ENCODE results near the gene KDM6A.
"Not testable (repeated sequence)": the region's sequence is repeated elsewhere in the genome, so short reads cannot be mapped to it uniquely, and the experiment has no call there.

KDM6A gene

DNA sequence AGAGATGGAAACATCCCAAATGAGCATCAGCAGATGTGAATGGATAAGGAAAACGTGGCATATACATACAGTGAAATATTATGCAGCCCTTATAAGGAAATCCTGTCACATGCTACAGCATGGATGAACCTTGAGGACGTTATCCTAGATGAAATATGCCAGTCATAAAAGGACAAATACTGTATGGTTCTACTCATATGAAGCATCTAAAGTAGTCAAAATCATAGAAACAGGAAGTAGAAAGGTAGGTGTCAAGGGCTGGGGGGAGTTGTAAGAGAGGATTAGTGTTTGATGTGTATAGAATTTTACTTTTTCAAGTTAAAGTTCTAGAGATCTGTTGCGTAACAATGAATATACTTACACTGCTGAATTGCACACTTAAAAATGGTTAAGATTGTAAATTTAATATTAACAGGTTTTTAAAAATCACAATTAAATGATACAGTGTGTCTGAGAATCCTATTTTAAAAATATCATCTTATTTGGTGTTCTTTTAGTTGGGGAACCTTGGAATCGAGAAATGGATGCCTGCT, 58.5 kb downstream of the KDM6A start:
- DNase-seq = no peak

DNA sequence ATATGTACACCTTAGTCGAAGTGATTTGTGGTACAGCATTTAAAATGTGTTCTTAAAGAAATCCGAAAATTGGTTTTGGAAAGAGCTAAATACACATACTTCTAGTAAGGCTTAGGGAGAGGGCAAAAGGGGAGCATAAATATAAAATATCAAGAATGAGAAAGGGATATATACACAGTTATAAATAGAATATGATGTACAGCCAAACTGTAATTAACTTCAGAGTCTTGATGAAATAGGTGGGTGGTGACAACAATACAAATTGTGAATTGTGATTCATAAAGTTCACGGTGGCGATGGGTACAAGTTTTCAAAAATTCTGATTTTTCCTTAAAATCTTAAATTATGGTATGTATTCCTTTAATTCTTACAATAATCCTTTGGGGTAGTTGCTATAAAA, 62.2 kb downstream of the KDM6A start:
- no peak for DNase-seq

DNA sequence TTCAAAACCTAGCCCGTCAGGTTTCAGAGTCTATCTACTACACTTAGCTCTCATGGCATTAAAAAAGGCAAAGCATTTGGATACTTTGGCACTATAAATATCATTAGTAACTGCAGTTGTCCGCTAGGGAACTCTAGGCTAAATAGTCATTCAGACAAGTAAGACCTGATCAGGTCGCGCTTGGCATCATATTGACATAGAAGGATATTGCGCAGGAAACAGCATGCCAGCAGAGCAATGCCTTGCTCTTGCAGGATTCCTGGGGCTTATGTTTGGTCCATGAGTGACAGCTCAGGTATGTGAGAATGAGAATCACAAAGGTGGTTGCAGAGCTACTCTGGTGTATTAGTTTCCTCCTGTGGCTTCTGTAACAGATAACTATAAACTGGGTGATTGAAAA, 62.7 kb downstream of the KDM6A start:
- no peak for DNase-seq

DNA sequence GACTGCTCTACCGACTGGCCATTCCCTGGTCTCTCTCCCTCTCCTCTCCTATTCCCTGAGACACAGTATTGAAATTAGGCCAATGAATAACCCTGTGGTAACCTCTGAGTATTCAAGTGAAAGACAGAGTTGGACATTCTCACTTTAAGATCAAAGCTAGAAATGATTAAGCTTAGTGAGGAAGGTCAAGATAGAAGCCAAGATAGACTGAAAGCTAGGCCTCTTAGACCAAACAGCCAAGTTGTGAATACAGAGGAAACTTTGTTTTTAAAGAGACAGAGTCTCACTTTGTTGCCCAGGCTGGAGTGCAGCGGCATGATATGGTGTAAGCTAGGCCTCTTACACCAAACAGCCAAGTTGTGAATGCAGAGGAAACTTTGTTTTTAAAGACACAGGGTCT, 64.6 kb downstream of the KDM6A start:
- DNase-seq = no peak

DNA sequence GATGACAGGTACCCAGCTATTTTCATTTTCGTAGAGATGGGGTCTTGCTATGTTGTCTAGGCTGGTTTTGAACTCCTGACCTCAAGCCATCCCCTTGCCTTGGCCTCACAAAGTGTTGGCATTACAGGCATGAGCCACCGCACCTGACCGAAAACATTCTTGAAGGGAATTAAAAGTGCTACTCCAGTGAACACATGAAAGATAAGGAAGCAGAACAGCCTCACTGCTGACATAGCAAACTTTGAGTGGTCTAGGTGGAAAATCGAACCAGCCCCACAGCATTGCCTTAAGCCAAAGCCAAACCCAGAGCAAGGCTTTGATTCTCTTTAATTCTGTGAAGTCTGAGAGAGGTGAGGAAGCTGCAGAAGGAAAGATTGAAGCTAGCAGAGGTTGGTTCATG, 65.1 kb downstream of the KDM6A start:
- no peak for DNase-seq

DNA sequence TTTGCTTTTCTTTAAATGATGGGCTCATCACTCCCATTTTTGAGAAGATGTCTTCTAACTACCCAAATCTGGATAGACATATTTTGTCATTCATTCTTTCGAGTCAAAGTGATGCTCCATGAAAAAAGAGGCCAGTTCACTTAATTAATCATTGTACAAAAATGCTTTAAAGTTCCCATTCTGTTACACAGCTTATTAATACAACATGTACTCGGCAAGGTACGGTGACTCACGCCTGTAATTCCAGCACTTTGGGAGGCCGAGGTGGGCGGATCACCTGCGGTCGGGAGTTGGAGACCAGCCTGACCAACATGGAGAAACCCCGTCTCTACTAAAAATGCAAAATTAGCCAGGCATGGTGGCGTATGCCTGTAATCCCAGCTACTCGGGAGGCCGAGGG, 67.6 kb downstream of the KDM6A start:
- DNase-seq = not testable (repeated sequence)

DNA sequence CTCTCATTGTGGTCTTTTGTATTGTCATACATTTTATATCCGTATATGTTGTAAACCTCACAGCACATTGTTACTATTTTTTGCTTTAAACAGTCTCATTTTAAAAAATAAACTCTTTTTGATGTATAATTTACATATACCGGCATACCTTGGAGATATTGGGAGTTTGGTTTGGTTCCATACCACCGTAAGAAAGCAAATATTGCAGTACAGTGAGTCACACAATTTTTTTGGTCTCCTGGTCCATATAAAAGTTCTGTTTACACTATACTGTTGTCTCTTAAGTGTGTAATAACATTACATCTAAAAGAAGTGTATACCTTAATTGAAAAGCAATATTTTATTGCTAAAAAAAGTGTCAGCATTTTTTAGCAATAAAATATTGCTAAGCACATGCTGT, 70.0 kb downstream of the KDM6A start:
- DNase-seq = no peak

DNA sequence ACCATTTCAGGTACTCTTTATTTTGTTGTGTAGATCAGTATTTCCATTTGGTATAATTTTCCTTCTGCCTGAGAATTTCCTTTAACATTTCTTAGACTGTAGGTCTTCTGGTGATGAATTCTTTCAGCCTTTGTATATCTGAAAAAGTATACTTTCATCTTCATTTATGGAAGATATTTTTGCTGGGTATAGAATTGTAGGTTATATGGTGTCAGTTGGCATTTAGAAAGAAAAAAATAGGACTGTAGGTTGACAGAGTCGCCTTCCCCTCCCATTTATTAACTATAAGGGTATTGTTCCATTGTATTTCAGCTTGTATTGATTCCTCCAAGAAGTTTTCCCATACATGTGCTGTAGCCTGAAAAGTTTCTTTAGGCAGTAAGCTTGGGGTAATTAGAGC, 71.9 kb downstream of the KDM6A start:
- DNase-seq = no peak

DNA sequence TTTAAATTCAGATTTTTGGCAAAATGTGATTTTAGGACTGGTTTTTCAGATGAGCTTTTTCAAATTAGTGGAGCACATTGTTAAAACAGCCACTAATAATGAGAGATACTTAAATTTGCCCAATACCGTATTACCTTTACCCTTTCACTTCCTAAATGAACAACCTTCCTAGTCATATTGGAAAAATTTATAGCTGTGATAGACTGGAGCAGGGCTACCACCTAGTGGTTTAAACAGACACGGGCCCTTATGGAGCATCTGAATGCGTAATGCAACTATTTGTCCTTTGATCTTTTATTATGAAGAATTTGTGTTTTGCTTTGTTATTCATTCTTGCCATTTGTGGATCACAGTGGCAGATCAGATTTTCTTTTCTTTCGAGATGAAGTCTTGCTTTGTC, 72.7 kb downstream of the KDM6A start:
- DNase-seq = no peak

DNA sequence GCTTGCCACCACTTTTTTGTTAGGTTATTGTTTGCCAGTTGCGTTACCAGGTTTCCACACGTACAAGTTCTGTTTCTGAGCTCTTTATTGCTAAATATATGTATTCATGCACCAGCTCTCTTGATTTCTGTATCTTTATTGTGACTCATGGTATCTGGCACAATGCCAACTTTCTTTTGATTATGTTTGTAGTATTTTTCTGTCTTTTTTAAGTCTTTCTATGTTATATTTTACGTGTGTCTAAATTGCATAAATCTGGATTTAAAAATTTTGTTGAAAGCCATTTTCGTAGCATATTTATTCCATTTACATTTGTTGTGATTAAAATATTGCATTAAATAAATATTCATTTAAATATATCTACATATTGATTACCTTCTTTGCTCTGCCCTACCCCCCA, 73.8 kb downstream of the KDM6A start:
- no peak for DNase-seq

DNA sequence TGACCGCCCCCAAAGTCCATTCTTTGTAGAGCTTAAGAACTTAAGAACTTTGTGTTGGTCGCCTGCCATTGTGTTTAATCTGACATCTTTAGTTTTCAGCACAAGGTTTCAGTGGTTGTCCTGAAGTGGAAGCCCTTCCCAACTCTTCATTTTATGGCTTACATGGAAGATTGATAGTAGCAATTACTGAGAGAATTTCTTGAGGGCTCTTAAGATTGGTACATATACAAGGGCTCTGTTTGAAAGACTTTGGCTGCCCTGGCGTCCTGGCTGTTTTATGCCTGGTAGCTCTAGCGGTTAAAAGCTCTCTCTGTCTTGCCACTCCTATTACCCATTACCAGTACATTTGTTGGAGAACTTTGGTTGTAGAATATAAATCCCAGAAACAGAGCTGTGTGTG, 75.0 kb downstream of the KDM6A start:
- DNase-seq = no peak

DNA sequence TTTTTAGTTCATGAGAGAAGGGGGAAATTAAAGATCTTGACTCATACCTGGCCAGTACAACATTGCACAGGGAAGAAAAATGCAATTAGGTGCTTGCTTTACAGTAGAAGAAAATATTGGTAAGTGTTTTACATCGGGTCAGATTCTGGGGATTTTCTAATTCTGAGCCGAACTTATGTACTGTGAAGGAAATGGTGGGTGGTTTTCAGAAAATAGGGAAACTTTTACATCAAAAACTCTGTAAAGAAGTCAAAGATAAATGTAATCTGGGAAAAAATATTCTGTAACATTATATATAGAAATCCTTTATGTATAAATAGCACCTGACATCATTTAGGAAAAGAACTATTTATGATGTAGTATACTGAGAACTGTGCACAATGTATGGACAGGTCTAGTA, 75.4 kb downstream of the KDM6A start:
- DNase-seq = no peak

DNA sequence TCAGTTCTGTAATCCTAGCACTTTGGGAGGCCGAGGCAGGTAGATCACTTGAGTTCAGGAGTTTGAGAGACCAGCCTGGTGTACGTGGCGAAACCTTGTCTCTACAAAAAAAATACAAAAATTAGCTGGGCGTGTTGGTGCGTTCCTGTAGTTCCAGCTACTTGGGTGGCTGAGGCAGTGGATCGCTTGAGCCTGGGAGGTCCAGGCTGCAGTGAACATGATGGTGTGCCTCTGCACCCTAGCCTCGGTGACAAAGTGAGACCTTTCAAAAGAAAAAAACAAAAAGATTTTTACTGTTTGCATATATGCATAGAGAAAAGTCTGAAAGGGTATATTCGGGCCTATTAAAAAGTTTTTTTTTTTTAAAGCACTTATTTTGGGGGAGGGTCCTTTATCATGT, 76.1 kb downstream of the KDM6A start:
- no peak for DNase-seq

DNA sequence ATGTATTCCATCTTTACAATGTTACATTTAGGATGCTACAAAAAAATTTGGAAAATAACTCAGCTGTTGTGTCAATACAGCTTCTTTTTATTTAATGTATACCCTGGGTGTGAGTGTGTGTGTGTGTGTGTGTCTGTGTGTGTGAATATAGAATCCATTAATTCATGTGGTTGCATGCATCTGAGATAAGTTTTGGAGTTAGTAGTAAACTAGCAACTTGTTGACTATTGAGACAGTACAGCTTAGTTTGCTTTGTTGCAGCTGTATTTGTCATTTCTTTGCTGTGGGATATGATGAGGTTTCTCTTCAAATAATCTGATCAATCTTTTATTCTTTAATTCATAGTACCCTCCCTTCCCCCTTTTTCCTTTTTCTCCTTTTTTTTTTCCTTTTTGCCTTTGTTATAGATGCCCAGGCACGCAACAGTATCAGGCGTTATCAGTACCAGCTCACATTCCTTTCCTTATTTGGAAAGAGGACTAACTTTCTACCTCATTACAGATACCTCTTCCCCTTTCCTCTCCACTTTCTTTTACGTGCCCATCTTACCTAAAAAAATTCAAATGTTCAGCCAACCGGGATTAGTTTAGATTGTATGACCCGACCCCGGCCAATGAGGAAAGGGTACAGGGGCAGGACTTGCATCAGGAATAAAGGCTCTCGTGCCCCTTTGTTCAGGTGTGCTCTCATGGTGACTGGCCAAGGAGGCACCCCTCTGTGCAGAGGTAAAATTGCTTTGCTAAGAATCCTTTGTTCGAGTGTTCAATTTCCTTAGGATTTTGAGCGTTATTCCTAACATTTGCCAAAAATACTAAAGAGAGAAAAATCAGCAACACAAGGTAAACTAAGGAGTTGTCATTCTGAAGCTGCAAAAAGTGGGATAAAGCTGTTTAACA, 77.7 kb downstream of the KDM6A start:
- DNase-seq = not testable (repeated sequence)

DNA sequence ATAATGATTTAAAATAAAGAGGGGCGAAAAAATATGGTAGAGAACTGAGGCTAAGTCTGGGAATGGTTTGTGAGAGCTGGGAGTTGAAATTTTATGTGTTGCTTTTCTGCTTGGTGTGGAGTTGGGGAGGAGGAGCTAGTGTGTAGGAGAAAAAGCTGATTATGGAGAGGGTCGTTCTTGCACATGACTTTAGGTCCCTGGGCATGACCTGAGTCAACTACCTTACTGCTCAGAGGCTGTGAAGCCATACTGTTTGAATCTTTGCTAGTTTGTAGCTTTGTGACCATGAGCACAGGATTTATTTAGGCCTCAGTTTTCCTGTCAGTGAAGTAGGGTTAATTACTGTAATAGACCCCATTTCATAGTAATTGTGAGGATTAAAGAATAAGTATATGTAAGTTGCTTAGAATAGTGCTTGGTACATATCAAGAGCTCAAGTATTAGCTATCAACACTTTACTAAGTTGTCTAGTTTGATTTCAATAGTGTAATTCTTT, 78.6 kb downstream of the KDM6A start:
- DNase-seq = no peak

DNA sequence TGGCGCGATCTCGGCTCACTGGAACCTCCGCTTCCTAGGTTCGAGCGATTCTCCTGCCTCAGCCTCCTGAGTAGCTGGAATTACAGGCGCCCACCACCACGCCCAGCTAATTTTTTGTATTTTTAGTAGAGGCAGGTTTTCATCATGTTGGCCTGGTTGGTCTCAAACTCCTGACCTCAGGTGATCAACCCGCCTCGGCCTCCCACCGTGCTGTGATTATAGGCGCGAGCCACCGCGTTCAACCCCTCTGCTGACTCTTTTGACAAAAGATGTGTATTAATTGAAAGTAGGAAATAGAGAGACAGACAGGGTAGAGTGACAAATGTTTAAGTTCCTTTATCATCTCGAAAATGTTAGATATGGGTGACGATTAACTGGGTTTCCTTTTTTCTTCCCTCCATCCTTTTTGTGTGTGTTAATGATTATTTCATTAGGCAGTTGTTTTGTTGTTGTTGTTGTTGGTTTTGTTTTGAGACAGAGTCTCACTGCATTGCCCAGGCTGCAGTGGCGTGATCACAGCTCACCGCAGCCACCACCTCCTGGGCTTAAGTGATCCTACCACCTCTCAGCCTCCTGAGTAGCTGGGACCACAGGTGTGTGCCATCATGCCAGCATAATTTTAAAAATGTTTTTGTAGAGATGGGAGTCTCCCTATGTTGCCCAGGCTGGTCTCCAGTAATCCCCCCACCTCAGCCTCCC, 79.5 kb downstream of the KDM6A start:
- no peak for DNase-seq

DNA sequence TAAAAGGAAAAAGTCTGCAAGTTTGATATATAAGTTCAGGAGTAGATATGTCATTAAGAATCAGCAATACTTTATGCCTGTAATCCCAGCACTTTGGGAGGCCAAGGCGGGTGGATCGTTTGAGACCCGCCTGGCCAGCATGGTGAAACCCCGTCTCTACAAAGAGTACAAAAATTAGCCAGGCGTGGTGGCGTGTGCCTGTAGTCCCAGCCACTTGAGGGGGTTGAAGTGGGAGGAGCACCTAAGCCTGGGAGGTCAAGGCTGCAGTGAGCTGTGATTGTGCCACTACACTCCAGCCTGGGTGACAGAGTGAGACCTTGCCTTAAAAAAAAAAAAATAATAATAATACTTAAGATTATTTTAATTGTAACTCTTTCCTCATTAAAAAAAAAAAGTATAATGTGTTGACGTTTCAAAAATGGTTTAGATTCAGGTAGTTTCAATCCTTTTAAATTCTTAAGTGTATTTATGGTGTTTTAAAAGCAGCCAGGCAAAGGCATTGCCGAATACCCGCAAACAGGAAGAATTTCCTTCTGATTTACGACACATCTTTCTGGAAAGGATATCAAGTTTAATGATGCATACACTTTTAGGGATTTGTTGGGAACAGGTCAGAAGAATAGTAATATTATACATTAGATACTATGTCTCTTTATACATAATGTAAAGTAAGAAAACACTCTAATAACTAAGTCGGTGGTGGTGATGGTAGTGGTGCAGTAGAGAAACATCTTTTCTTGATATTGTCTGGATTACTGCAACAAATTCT, 80.9 kb downstream of the KDM6A start:
- no peak for DNase-seq

DNA sequence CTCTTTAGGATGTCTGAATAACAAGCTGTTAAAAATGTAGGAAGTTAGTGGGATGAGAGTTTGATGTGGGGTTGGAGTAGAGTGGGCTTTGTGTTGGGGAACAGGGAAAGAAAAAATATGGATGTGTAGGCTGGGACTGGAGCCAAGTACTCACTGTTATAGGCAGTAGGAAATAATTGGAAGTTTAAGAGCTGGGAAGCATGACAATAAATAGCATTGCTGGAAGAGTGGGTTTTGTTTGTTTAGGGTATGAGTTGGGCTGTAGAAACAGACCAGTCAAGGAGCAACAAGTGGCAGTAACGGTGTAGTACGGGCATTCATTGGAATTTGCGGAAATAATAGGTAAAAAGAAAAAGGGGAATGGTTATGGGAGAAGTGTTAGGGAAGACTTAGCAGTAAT, 81.6 kb downstream of the KDM6A start:
- no peak for DNase-seq

DNA sequence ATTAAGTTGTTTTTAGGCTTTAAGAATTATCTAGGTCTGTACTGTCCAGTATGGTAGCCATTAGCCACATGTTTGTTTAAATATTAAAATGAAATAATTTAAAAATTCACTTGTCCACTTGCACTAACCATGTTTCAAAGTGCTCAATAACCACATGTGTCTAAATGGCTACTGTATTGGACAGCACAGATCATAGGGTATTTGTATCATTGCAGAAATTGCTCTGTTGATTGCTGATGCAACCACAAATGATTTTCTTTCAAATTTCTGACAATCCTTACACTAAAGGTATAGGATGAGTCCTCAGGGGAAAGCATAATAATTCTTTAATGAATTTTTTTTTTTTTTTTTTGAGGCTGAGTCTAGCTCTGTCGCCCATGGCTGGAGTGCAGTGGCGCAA, 84.9 kb downstream of the KDM6A start:
- no peak for DNase-seq

DNA sequence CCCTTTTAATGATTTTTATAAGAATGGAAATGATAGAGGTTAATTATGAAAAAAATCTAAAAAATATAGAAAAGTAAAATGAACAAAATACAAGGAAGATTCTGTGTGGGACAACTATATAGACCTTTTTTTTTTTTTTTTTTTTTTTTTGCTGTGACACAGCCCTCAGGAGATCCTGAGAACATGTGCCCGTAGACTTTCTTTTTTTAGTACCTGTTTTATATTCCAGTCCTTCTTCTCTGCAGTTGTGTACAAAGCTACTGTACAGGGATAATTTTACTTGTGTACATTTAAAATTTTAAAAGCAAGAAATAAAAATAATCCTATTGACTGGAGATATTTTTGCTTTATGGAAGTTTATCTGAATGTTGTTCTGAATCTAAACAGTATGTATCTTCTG, 85.5 kb downstream of the KDM6A start:
- DNase-seq = no peak

DNA sequence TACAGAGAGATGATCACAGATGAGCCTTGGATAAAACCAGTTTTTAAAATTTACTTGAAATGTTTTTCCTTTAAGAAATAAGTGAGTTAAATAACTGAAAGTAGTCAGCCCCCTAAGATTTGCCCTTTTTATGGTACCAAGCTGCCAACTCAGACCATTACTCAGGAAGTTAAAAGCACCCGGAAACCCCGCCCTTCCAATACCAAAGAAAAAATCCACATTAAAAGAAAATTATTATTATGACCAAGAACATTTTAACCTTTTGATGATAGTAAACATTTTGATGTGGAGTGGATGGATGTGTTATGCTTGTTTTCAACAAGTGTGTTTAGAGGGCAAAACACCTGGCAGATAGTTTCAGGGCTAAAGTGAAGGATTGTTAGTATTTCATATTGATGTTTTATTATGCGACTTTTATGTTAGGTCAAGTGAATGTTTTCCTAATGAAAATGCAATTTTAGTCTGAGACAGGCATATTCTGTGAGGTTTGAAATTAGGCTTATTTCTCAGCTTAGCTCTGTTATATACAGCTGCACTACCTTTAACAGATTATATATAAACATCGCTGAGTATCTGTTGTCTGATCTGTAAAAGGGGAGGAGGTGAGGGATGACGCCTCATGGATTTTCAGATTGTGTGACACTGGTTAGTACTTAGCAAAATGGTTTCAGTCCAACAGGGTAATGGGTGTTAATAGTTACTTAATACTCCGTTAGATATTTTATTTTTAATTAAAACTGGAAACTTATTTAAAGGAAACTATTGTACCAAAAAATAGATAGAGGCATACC, 89.0 kb downstream of the KDM6A start:
- DNase-seq = no peak

DNA sequence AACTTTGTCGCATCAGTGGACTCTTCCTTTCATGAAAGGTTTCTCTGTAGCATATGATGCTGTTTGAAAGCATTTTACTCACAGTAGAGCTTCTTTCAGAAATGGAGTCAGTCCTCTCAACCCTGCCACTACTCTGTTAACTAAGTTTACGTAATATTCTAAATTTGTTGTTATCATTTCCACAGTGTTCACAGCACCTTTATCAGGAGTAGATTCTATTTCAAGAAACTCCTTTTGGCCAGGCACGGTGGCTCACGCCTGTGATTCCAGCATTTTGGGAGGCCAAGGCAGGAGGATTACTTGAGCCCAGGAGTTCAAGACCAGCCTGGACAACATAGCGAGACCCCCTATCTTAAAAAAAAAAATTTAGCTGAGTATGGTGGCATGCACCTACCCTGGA, 90.0 kb downstream of the KDM6A start:
- no peak for DNase-seq

All from left hindlimb (tissue), 1 donor.